Suprapubic skin (tissue), 4 donors: ENCODE measurements around the gene SLC37A2. TPM values are rescaled to one million over a fixed set of nuclear protein-coding genes. Genes with fewer than 3 reads are reported as not detected.
A peak's percentile ranks its signal among the peaks of the same experiment; 100 is the strongest.

Source experiments
- DNase-seq, 2 donors: peaks; one replicate each; pipeline ENCODE4 v3.0.0-alpha.2; 2019; ENCODE audit warnings: low spot score in 2 of 2
- H3K27ac ChIP-seq: fragments of 200-600 bp; sonication (generic); one replicate; pipeline ENCODE4 v1.5.1; 2019
- H3K27me3 ChIP-seq: fragments of 200-600 bp; sonication (generic); one replicate; pipeline ENCODE4 v1.5.1; 2019
- H3K36me3 ChIP-seq: fragments of 200-600 bp; sonication (generic); one replicate; pipeline ENCODE4 v1.5.1; 2019
- H3K4me1 ChIP-seq: fragments of 200-600 bp; sonication (generic); one replicate; pipeline ENCODE4 v1.5.1; 2019
- H3K4me3 ChIP-seq: fragments of 200-600 bp; sonication (generic); one replicate; pipeline ENCODE4 v1.5.1; 2019; ENCODE audit warnings: mild to moderate bottlenecking
- H3K9me3 ChIP-seq: fragments of 200-600 bp; sonication (generic); one replicate; pipeline ENCODE4 v1.5.1; 2019
- EP300 ChIP-seq: sonication (generic); formaldehyde crosslinking; IDR thresholded peaks from one replicate; pipeline ENCODE4 v1.6.1; 2017; ENCODE audit warnings: antibody characterized with exemption
- POLR2A ChIP-seq, 2 donors: fragments of 450-650 bp; IDR thresholded peaks; one replicate each; pipeline ENCODE4 v1.6.1; 2017; ENCODE audit warnings: antibody characterized with exemption in 2 of 2, mild to moderate bottlenecking in 2 of 2, moderate library complexity in 2 of 2
- POLR2AphosphoS5 ChIP-seq, 3 donors: sonication (generic); formaldehyde crosslinking; IDR thresholded peaks; one replicate each; pipeline ENCODE4 v1.6.1; 2017; ENCODE audit warnings: antibody characterized with exemption in 3 of 3
- WGBS: methylation state at CpG from one replicate; pipeline ENCODE4 v1.1.5; 2018; 5-methylcytosine and 5-hydroxymethylcytosine counted together
- total RNA-seq, 4 donors: library from RNA; depleted of rRNA; stranded (reverse); fragments of >200 nt; gene quantifications; one replicate each; pipeline ENCODE4 v1.1.0, GENCODE V29; 2016
- TF ChIP-seq, protein P1 (sequence below), 2 donors: fragments of 200-600 bp in 1 of 2; fragments of 450-650 bp in 1 of 2; sonication (generic) in 1 of 2; IDR thresholded peaks; one replicate each; pipeline ENCODE4 v1.5.1; 2016 to 2019; ENCODE audit warnings: antibody characterized with exemption in 2 of 2, mild to moderate bottlenecking in 1 of 2, moderate library complexity in 1 of 2

SLC37A2 gene
- total RNA-seq, 4 donors from 2014 or later = 67.3 to 189 (median 119) TPM

DNA sequence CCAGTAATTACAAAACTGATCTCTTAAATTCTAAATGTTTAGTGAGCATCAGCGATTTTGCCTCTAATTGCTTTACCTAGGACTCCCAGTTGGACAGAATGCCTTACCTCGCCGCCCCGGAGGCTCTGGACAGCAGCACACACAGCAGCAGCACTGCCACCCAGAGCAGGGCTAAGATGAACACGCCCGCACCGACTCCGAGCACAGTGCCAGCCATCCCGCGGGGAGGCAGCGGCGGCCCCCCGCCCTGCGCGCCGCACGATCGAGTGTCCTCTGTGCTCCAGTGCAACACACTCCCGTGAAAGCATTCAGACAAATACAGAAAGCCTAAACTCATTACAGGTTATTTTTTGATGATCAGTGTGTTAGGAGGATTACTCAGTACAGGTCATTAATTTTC, 38.9 kb downstream of the SLC37A2 start:
- peaks cover 46% of the 10 kb centered on the region for H3K36me3 ChIP-seq
- H3K4me1 ChIP-seq = no peaks in the 10 kb centered on the region
- no peaks in the 10 kb centered on the region for H3K27me3 ChIP-seq
- no peak for TF ChIP-seq EP300
- no peak for TF ChIP-seq POLR2A (IDR thresholded peaks at IDR 0.05)
- no peak for TF ChIP-seq POLR2AphosphoS5 (IDR thresholded peaks at IDR 0.05)
- TF ChIP-seq, protein P1, sequence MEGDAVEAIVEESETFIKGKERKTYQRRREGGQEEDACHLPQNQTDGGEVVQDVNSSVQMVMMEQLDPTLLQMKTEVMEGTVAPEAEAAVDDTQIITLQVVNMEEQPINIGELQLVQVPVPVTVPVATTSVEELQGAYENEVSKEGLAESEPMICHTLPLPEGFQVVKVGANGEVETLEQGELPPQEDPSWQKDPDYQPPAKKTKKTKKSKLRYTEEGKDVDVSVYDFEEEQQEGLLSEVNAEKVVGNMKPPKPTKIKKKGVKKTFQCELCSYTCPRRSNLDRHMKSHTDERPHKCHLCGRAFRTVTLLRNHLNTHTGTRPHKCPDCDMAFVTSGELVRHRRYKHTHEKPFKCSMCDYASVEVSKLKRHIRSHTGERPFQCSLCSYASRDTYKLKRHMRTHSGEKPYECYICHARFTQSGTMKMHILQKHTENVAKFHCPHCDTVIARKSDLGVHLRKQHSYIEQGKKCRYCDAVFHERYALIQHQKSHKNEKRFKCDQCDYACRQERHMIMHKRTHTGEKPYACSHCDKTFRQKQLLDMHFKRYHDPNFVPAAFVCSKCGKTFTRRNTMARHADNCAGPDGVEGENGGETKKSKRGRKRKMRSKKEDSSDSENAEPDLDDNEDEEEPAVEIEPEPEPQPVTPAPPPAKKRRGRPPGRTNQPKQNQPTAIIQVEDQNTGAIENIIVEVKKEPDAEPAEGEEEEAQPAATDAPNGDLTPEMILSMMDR (IDR thresholded peaks at IDR 0.05) = no peak
- WGBS = 96% methylated on average over 19 of the region's 19 CpGs
- H3K9me3 ChIP-seq = no peaks in the 10 kb centered on the region
- DNase-seq = no peak
- H3K27ac ChIP-seq = no peak overlapping the region
- no peak overlapping the region for H3K4me3 ChIP-seq

DNA sequence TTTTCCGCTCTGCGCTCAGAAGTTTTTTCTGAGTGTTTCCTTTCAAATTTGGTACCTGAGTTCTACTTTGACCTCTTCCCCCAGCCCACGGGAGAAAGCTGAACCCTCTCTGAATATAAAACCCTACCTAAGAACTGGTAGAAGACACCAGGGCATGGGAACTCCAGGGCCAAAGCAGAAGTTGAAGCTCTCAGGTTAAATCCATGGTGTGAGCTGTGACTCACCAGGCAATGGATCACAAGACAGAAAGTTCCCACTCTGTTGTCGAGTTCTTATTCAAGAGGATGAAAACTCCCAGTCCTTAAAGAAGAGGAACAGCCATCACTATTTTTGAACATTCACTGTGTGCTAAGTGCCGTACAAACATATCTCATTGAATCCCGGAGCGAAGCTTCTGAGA, 39.4 kb downstream of the SLC37A2 start:
- no peaks in the 10 kb centered on the region for H3K4me1 ChIP-seq
- WGBS = 93% methylated on average over 7 of the region's 7 CpGs

DNA sequence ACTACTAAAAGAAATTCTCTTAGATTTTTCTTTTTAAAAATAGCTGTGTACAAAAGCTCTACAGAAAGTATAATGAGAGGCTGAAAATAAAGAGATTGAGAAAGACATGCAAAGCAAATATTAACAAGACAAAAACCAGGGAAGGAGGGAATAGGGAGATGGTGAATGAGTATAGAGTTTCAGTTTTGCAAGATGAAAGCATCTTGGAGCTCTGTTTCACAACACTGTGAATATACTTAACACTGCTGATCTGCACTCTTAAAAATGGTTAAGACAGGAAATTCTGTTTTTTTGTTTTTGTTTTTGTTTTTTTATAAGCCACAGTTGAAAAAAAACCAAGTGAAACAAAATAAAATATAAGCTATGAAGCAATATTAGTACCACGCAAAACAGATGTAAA, 42.8 kb downstream of the SLC37A2 start:
- no peak for DNase-seq
- Histone ChIP-seq H3K4me1 (peaks cover 7% of the 10 kb centered on the region), H3K27ac (no peak overlapping the region), H3K9me3 (no peaks in the 10 kb centered on the region), H3K27me3 (no peaks in the 10 kb centered on the region), H3K36me3 (peaks cover 11% of the 10 kb centered on the region), H3K4me3 (no peak overlapping the region)
- TF ChIP-seq, protein P1 (IDR thresholded peaks at IDR 0.05) = no peak
- no peak for TF ChIP-seq EP300
- no peak for TF ChIP-seq POLR2AphosphoS5 (IDR thresholded peaks at IDR 0.05)
- no peak for TF ChIP-seq POLR2A (IDR thresholded peaks at IDR 0.05)
- WGBS = 90% methylated on average over 1 of the region's 1 CpG

More for the DNA sequence above, 39.4 kb downstream of the SLC37A2 start:
- Histone ChIP-seq H3K9me3 (no peaks in the 10 kb centered on the region), H3K4me3 (no peak overlapping the region), H3K27me3 (no peaks in the 10 kb centered on the region), H3K36me3 (peaks cover 41% of the 10 kb centered on the region), H3K27ac (no peak overlapping the region)
- no peak for TF ChIP-seq POLR2A (IDR thresholded peaks at IDR 0.05)
- no peak for TF ChIP-seq POLR2AphosphoS5 (IDR thresholded peaks at IDR 0.05)
- no peak for DNase-seq

DNA sequence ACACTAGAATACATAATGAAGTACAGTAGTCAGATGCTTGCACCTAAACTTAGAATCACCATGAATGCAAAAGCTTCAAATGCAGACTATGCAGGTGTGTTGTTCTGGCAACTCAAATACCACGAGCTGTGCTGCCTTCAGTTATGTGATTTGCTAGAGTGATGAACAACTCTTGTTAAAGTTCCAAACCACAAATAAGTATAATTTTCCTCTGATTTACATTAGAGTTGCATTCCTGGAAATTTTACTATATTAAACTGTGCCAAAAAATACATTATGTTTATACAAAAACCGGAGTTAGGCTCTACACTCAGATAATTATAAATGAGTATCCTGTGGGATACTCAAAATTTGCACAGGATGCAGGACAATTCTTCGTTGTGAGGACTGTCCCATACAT, 45.4 kb downstream of the SLC37A2 start:
- 63% methylated on average over 3 of the region's 3 CpGs for WGBS
- Histone ChIP-seq H3K27me3 (no peaks in the 10 kb centered on the region), H3K4me1 (peaks cover 8% of the 10 kb centered on the region), H3K9me3 (no peaks in the 10 kb centered on the region), H3K4me3 (no peak overlapping the region), H3K36me3 (no peaks in the 10 kb centered on the region), H3K27ac (no peak overlapping the region)
- no peak for DNase-seq
- TF ChIP-seq, protein P1 (IDR thresholded peaks at IDR 0.05) = no peak
- TF ChIP-seq EP300 = no peak
- no peak for TF ChIP-seq POLR2A (IDR thresholded peaks at IDR 0.05)
- no peak for TF ChIP-seq POLR2AphosphoS5 (IDR thresholded peaks at IDR 0.05)

DNA sequence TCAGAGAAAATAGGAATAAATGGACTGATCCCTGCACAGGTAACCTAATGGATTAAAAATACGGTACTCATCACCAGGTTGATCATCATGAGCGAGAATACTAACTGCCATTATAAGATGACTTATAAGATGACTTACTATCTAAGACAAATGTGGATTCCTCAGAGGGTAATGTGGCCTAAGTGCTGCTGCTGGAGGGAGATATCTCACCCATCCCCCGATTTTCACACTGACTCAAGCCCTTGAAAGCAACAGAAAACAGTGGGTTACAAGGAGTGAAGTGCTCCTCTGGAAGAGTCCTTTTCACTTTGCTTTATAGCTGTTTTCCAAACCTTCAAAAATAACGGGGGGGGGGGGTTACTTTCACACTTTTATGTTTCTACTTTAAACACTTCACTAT, 47.4 kb downstream of the SLC37A2 start:
- Histone ChIP-seq H3K27me3 (no peaks in the 10 kb centered on the region), H3K9me3 (no peaks in the 10 kb centered on the region), H3K36me3 (no peaks in the 10 kb centered on the region), H3K4me3 (peak overlapping the region; percentile 89), H3K4me1 (peaks cover 8% of the 10 kb centered on the region), H3K27ac (no peak overlapping the region)
- TF ChIP-seq POLR2A (IDR thresholded peaks at IDR 0.05) (no peak), POLR2AphosphoS5 (IDR thresholded peaks at IDR 0.05) (no peak), EP300 (no peak)
- no peak for DNase-seq
- WGBS = 56% methylated on average over 4 of the region's 4 CpGs

DNA sequence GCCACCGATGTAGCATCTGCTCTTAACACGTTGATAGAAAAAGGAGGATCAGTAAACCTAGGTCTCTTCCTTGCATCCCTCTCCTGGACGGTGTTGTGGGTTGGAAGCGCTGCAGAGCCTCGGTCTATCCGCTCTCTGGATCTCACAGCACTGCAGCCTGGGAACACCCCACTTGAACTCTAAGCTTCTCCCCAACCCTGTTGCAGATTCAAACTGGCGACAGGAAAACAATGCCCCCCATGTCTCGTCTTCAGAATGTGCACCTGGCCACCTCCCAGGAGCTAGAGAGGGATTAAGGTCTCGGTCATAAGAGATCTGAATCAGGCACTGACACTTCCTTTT, 47.9 kb downstream of the SLC37A2 start:
- H3K4me3 ChIP-seq = peak overlapping the region; percentile 89
- H3K36me3 ChIP-seq = no peaks in the 10 kb centered on the region
- TF ChIP-seq POLR2AphosphoS5 (IDR thresholded peaks at IDR 0.05) (no peak), EP300 (no peak), POLR2A (IDR thresholded peaks at IDR 0.05) (no peak)
- TF ChIP-seq, protein P1 (IDR thresholded peaks at IDR 0.05) = no peak
- H3K27me3 ChIP-seq = no peaks in the 10 kb centered on the region
- H3K9me3 ChIP-seq = no peaks in the 10 kb centered on the region
- H3K4me1 ChIP-seq = peaks cover 8% of the 10 kb centered on the region
- H3K27ac ChIP-seq = peak overlapping the region; percentile 66
- DNase-seq = no peak
- WGBS = 2% methylated on average over 9 of the region's 9 CpGs
